DMS153 treated with DMSO at 0.1 percent for 48 hours (cell line): Measurements from ENCODE around the gene FRAS1.

Experiments
- DNase-seq: peaks from one replicate; lab custom pipeline; 2025; ENCODE audit not compliant: unreplicated experiment; lab: John Stamatoyannopoulos, UW

Gene FRAS1

GRCh38 chr4:78360466-78360865 lies 303.3 kb downstream of the FRAS1 start:
- DNase-seq: peak; percentile 34

- peak; percentile 3 for DNase-seq
Measured at GRCh38 chr4:78361621-78362120, 304.5 kb downstream of the FRAS1 start.

GRCh38 chr4:78362310-78362709 lies 305.2 kb downstream of the FRAS1 start:
- DNase-seq: no peak

- DNase-seq: no peak
Measured at GRCh38 chr4:78363031-78363570, 306.0 kb downstream of the FRAS1 start.

GRCh38 chr4:78369679-78370078 lies 312.6 kb downstream of the FRAS1 start:
- no peak for DNase-seq

GRCh38 chr4:78370631-78371372 lies 313.7 kb downstream of the FRAS1 start:
- DNase-seq: no peak

- no peak for DNase-seq
Measured at GRCh38 chr4:78372355-78372988, 315.3 kb downstream of the FRAS1 start.

GRCh38 chr4:78377555-78377954 lies 320.4 kb downstream of the FRAS1 start:
- DNase-seq: no peak

GRCh38 chr4:78379040-78379439 lies 321.9 kb downstream of the FRAS1 start:
- DNase-seq: no peak

GRCh38 chr4:78379991-78380729 lies 323.0 kb downstream of the FRAS1 start:
- DNase-seq: no peak

GRCh38 chr4:78386679-78387078 lies 329.6 kb downstream of the FRAS1 start:
- DNase-seq: no peak

GRCh38 chr4:78395642-78396041 lies 338.5 kb downstream of the FRAS1 start:
- no peak for DNase-seq

- no peak for DNase-seq
Measured at GRCh38 chr4:78396613-78397291, 339.6 kb downstream of the FRAS1 start.

- no peak for DNase-seq
Measured at GRCh38 chr4:78397292-78397630, 340.1 kb downstream of the FRAS1 start.

GRCh38 chr4:78409612-78410202 lies 352.6 kb downstream of the FRAS1 start:
- no peak for DNase-seq

GRCh38 chr4:78410225-78410624 lies 353.1 kb downstream of the FRAS1 start:
- no peak for DNase-seq

GRCh38 chr4:78410676-78411075 lies 353.6 kb downstream of the FRAS1 start:
- no peak for DNase-seq

GRCh38 chr4:78414116-78414515 lies 357.0 kb downstream of the FRAS1 start:
- no peak for DNase-seq

GRCh38 chr4:78417603-78418002 lies 360.5 kb downstream of the FRAS1 start:
- DNase-seq: no peak

- DNase-seq: no peak
Measured at GRCh38 chr4:78418406-78418805, 361.3 kb downstream of the FRAS1 start.

- DNase-seq: no peak
Measured at GRCh38 chr4:78423790-78424189, 366.7 kb downstream of the FRAS1 start.
